ENCODE data around the gene COL1A1.

The COL1A1 gene

GRCh38 chr17:50143461-50144176 is 57.8 kb downstream of the COL1A1 start:
- TF ChIP-seq, protein P1, sequence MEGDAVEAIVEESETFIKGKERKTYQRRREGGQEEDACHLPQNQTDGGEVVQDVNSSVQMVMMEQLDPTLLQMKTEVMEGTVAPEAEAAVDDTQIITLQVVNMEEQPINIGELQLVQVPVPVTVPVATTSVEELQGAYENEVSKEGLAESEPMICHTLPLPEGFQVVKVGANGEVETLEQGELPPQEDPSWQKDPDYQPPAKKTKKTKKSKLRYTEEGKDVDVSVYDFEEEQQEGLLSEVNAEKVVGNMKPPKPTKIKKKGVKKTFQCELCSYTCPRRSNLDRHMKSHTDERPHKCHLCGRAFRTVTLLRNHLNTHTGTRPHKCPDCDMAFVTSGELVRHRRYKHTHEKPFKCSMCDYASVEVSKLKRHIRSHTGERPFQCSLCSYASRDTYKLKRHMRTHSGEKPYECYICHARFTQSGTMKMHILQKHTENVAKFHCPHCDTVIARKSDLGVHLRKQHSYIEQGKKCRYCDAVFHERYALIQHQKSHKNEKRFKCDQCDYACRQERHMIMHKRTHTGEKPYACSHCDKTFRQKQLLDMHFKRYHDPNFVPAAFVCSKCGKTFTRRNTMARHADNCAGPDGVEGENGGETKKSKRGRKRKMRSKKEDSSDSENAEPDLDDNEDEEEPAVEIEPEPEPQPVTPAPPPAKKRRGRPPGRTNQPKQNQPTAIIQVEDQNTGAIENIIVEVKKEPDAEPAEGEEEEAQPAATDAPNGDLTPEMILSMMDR (IDR thresholded peaks at IDR 0.05; ENCODE audit: insufficient read depth, missing control alignments) = no peak
- DNase-seq (ENCODE audit: insufficient read length, low spot score) = no peak
- FAIRE-seq = no peak

DNA sequence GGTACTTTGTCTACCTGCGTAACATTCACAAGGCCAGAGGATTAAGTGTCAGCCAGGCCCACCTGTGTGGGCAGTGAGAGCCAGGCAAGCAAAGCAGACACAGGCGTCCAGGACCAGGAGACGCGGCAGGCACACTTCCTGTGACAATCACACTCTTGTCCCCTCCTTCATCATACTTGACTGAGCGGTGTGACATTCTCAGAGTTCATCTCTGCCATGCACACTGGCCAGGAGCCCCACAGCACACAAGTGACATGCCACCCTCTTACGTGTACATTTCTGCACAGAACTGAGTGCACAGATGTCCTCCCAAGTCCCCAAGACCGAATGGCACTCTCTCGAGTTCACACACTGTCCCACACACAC is 59.7 kb downstream of the COL1A1 start:
- DNase-seq (ENCODE audit: insufficient read length, low spot score) (no peak), FAIRE-seq (no peak)
- TF ChIP-seq, protein P1 (IDR thresholded peaks at IDR 0.05; ENCODE audit: insufficient read depth, missing control alignments) = no peak

GRCh38 chr17:50141026-50141744 is 60.2 kb downstream of the COL1A1 start:
- TF ChIP-seq, protein P1 (IDR thresholded peaks at IDR 0.05; ENCODE audit: insufficient read depth, missing control alignments) = no peak
- DNase-seq (ENCODE audit: insufficient read length, low spot score) (no peak), FAIRE-seq (no peak)

GRCh38 chr17:50139950-50140885 is 61.2 kb downstream of the COL1A1 start:
- TF ChIP-seq, protein P1 (IDR thresholded peaks at IDR 0.05; ENCODE audit: insufficient read depth, missing control alignments) = peak; percentile 90
- FAIRE-seq (no peak), DNase-seq (ENCODE audit: insufficient read length, low spot score) (peak; percentile 94)

DNA sequence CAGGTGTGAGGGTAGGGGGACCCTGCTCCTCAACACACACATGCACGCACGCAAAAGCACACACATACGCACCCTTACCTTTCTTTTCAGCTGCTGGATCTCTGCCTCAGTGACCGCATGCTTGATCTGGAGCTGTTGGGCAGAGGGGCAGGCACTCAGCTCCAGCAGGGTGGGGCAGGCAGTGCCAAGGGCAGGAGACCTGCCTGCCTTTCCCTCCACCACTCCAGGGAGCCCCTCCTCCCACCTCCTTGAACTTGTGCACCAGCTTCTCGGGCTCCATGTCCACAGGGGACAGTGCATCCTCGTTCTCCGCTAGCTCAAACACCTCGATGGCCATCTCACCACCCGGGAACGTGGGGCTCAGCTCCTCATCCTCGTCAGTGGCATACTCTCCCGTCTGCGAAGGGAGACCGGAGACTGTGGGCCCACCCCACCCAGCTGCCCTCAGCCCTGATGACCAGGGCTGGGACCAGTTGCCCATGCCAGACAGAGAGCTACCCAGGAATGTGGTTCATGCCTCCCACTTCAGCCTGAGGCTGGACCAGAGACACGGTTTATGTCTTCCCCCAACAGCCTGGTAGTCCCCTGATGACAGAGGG is 62.1 kb downstream of the COL1A1 start:
- no peak for FAIRE-seq
- TF ChIP-seq, protein P1 (IDR thresholded peaks at IDR 0.05; ENCODE audit: insufficient read depth, missing control alignments) = no peak

DNA sequence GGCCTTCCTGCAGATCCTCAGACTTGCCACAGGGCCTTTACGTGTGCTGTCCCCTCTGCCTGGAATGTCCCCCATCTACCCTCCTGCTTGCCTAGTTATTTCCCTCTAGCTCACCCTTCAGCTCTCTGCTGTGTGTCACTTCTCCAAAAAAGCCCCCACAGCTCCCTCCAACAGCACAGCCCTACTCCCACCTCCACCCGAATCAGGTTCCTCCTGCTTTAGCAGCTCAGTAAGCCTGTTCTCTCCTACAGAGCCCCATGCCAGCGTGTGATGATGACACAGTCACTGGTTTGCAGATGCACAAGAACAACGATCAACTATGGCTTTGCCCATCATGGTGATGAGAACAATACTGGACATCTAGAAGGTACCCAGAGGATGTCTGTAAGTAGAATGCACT is 64.4 kb downstream of the COL1A1 start:
- TF ChIP-seq, protein P1 (IDR thresholded peaks at IDR 0.05; ENCODE audit: insufficient read depth, missing control alignments) = no peak
- no peak for FAIRE-seq
- DNase-seq (ENCODE audit: insufficient read length, low spot score) = no peak

More for the DNA sequence above, 62.1 kb downstream of the COL1A1 start:
- no peak for DNase-seq (ENCODE audit: insufficient read length, low spot score)

Measured in D721Med (cell line).